Rectal smooth muscle tissue (tissue), 1 donor: ENCODE data around the gene PYROXD2.

Experiments
- H3K27ac ChIP-seq: one replicate; pipeline ENCODE4 v1.7.0; 2013; ENCODE audit warnings: low read depth, low read length, inconsistent platforms
- H3K27me3 ChIP-seq: one replicate; pipeline ENCODE4 v1.7.0; 2013; ENCODE audit warnings: low read length; ENCODE audit not compliant: control insufficient read depth, insufficient read depth
- H3K36me3 ChIP-seq: one replicate; pipeline ENCODE4 v1.7.0; 2013; ENCODE audit warnings: low read length; ENCODE audit not compliant: control insufficient read depth, insufficient read depth
- H3K4me1 ChIP-seq: one replicate; pipeline ENCODE4 v1.7.0; 2013; ENCODE audit warnings: low read length; ENCODE audit not compliant: control insufficient read depth, insufficient read depth
- H3K4me3 ChIP-seq: one replicate; pipeline ENCODE4 v1.7.0; 2013; ENCODE audit warnings: low read length
- H3K9ac ChIP-seq: one replicate; pipeline ENCODE4 v1.7.0; 2013; ENCODE audit warnings: low read length

The PYROXD2 gene

GRCh38 chr10:98449287-98449686, 34.3 kb upstream of the PYROXD2 start:
- Histone ChIP-seq H3K27ac (no peak overlapping the region), H3K9ac (no peak overlapping the region), H3K4me3 (no peak overlapping the region), H3K36me3 (peaks cover 8% of the 10 kb centered on the region), H3K27me3 (no peaks in the 10 kb centered on the region), H3K4me1 (peaks cover 4% of the 10 kb centered on the region)

DNA sequence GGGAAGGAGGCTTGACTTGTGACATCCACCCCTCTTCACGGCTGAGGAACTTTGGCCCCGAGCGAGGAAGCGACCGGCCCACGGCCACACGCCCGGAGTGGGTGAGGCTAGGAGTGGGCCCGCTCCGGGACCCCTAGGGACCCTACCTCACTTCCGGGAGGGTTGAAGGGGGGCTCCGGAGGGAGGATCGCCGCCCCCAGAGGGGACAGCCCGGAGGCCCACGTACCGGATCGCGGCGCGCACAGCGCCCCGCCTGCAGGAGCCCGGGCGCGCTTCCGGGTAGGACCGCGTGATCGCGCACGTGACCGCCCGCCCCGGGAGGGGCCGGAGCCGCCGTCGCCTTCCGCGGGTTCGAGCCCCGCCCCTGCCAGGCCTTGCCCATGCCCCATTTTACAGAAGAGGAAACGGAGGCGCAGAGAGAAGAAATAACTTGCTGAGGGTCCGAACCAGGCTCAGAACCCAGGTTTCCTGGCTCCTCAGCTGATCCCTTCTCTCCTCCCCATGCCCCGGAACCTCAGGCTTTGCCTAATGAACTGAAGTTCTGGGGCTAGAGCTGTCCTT, 31.8 kb upstream of the PYROXD2 start, which contains the start of gene HPS1:
HPS1 (minus strand) TSS at position 275 of the 561 bp plus-strand sequence. CDS start 3,695 bp downstream, outside the sequence.
- H3K27ac ChIP-seq = peak within 1 kb of the TSS; percentile 89
- peak within 1 kb of the TSS; percentile 88 for H3K9ac ChIP-seq
- no peaks in the 10 kb centered on the region for H3K27me3 ChIP-seq
- peaks cover 4% of the 10 kb centered on the region for H3K4me1 ChIP-seq
- H3K36me3 ChIP-seq = peaks cover 14% of the 10 kb centered on the region
- H3K4me3 ChIP-seq = peak within 1 kb of the TSS; percentile 96

GRCh38 chr10:98446151-98446660, 31.2 kb upstream of the PYROXD2 start:
- Histone ChIP-seq H3K4me1 (peaks cover 4% of the 10 kb centered on the region), H3K4me3 (peak overlapping the region; percentile 96), H3K9ac (peak overlapping the region; percentile 13), H3K36me3 (peaks cover 14% of the 10 kb centered on the region), H3K27me3 (no peaks in the 10 kb centered on the region), H3K27ac (peak overlapping the region; percentile 89)

DNA sequence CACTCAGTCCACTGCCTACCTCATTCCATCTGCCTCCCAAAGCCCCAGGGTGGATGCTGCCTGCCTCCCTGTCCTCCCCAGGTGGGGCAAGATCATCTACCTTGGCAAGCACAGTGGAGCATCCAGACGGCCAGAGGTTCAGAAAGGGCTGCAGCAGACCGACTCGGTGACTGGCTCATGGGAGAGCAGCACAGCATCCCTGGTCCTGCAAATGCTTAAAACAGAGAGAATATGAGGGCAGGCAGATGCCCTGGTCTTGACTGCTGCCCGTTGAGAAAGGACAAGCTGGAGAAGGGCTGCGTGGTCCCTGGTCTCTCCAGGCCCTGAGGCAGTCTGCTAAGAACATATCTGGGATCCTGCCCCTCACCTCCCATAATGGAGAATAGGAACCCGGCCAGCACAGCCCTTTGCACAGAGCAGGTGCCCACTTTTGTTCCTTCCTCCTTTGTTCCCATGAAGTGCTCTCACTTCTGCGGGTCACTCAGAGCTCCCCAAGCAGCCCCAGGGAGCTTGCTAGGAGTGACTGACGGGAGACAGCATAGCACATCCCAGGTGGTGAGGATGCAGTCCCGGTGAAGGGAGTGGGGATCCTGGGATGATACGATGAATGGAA, 30.3 kb upstream of the PYROXD2 start:
- peaks cover 14% of the 10 kb centered on the region for H3K36me3 ChIP-seq
- no peaks in the 10 kb centered on the region for H3K27me3 ChIP-seq
- H3K9ac ChIP-seq = no peak overlapping the region
- peak overlapping the region; percentile 96 for H3K4me3 ChIP-seq
- H3K4me1 ChIP-seq = peaks cover 4% of the 10 kb centered on the region
- peak overlapping the region; percentile 89 for H3K27ac ChIP-seq

DNA sequence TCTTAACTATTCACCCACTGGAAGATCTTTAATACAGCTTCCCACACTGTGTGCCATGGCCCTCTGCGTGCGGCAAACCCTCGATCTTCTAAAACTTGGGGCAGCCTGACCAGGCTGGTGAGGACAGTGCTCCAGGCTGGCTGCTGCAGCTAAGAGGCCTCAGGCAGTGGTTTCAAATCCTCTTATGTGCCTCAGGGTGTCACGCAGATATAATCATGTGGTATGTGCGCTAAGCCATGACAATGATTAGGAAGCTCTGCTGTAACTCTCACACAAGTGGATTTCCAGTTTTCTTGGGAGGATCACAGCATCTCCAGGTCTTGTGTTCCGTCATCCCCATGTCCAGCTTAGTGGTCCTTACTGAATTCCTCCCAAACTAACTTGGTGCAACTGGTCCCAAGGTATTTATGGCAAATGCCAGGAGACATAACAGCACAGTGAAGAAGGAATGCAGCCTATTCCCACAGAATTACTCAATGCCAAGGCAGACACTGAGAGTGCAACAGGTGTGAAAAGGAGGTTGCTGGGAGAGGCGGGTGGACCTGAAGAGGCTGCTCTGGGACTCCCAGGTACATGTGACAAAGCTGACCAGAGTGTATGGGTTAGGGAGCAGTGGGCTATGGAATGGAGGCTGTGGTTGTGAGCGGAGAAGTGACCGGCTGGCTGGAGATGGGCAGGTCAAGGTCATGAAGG, 29.5 kb upstream of the PYROXD2 start:
- H3K27me3 ChIP-seq = no peaks in the 10 kb centered on the region
- H3K9ac ChIP-seq = no peak overlapping the region
- no peak overlapping the region for H3K27ac ChIP-seq
- H3K36me3 ChIP-seq = peaks cover 14% of the 10 kb centered on the region
- no peak overlapping the region for H3K4me3 ChIP-seq
- peaks cover 4% of the 10 kb centered on the region for H3K4me1 ChIP-seq

- Histone ChIP-seq H3K27ac (no peak overlapping the region), H3K4me3 (no peak overlapping the region), H3K27me3 (no peaks in the 10 kb centered on the region), H3K36me3 (peaks cover 29% of the 10 kb centered on the region), H3K9ac (no peak overlapping the region), H3K4me1 (no peaks in the 10 kb centered on the region)
Measured at GRCh38 chr10:98438715-98439114, 23.7 kb upstream of the PYROXD2 start.

GRCh38 chr10:98436704-98437103, 21.7 kb upstream of the PYROXD2 start:
- Histone ChIP-seq H3K4me1 (no peaks in the 10 kb centered on the region), H3K36me3 (peaks cover 28% of the 10 kb centered on the region), H3K27ac (no peak overlapping the region)

GRCh38 chr10:98435178-98435577, 20.2 kb upstream of the PYROXD2 start:
- Histone ChIP-seq H3K27ac (no peak overlapping the region), H3K4me3 (no peak overlapping the region), H3K36me3 (peaks cover 38% of the 10 kb centered on the region), H3K9ac (no peak overlapping the region), H3K4me1 (no peaks in the 10 kb centered on the region), H3K27me3 (no peaks in the 10 kb centered on the region)

More at GRCh38 chr10:98436704-98437103, 21.7 kb upstream of the PYROXD2 start:
- Histone ChIP-seq H3K27me3 (no peaks in the 10 kb centered on the region), H3K4me3 (no peak overlapping the region), H3K9ac (no peak overlapping the region)

GRCh38 chr10:98433881-98434732, 19.1 kb upstream of the PYROXD2 start:
- Histone ChIP-seq H3K36me3 (peaks cover 48% of the 10 kb centered on the region), H3K9ac (no peak overlapping the region), H3K4me1 (no peaks in the 10 kb centered on the region), H3K27me3 (no peaks in the 10 kb centered on the region), H3K27ac (no peak overlapping the region), H3K4me3 (no peak overlapping the region)

- Histone ChIP-seq H3K9ac (no peak overlapping the region), H3K27me3 (no peaks in the 10 kb centered on the region), H3K4me1 (no peaks in the 10 kb centered on the region), H3K36me3 (peaks cover 48% of the 10 kb centered on the region), H3K4me3 (no peak overlapping the region), H3K27ac (no peak overlapping the region)
Measured at GRCh38 chr10:98433371-98433770, 18.4 kb upstream of the PYROXD2 start.

DNA sequence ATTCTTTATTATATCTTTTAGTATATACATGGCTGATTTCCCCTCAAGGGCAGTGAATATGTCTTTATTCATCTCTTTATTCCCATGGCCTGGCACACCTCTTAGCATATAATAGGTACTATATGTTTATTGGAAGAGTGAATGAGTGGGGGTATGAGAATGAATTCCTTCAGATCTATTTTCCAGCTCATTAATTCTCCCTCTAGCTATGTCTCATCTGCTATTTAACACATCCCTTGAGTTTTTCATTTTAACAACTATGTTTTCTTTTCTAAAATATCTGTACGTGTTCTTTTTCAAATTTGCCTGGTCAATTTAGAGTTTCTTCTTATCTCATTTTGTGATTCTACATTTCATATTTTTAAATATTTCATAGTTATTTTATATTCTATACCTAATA, 17.3 kb upstream of the PYROXD2 start:
- Histone ChIP-seq H3K4me1 (no peaks in the 10 kb centered on the region), H3K36me3 (peaks cover 48% of the 10 kb centered on the region), H3K9ac (no peak overlapping the region), H3K27ac (no peak overlapping the region), H3K4me3 (no peak overlapping the region), H3K27me3 (no peaks in the 10 kb centered on the region)

- Histone ChIP-seq H3K4me1 (no peaks in the 10 kb centered on the region), H3K36me3 (peaks cover 47% of the 10 kb centered on the region), H3K4me3 (no peak overlapping the region), H3K9ac (no peak overlapping the region), H3K27ac (no peak overlapping the region), H3K27me3 (no peaks in the 10 kb centered on the region)
Measured at GRCh38 chr10:98431016-98431415, 16.0 kb upstream of the PYROXD2 start.
